Measurements from ENCODE around the gene RNF180.

The RNF180 gene

DNA sequence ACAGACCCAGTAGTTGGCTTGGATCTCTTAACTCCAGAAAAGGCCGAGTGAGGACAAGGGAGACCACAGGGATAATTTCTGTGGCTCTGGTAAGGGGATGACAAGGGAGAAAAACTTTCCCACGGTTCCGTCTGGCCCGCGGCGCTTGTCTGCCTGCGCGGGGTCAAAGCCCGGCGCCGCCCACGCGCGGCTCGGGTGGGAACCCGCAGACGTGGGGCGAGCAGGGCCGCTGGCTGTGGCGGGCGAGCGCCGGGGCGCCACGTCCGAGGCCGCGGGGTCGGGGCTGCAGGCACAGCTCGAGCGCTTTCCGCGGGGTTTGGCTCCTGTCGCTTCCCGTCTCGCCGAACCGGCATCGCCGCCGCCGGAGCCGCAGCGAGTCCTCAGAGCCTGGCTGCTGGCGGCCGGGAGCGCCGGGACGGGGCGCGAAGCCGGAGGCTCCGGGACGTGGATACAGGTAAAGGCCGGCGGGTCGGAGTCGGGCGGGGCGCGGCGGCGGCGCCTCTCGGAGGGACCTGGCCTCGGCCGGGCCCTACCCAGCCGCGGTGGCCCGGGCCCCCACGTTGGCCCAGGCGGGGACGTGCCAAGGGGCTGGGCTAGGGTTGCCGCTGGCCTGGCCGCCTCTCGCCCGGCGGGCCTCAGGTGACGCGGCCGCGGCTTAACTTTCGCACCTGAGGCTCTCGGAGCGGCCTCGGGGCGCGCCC lies at the start of gene RNF180:
TSS of gene RNF180 (plus strand) at position 344 of the 701 bp plus-strand sequence. CDS start 34,965 bp downstream, outside the sequence.
- TF ChIP-seq CTCF (IDR thresholded peaks at IDR 0.05; ENCODE audit: control extremely low read depth, extremely low read depth, low read depth, missing control alignments) = no peak
- peak; percentile 14 for DNase-seq (ENCODE audit: extremely low spot score)
- ChIA-PET CTCF (no interaction called here), POLR2A (no interaction called here)

GRCh38 chr5:64125521-64125920 lies 40.1 kb upstream of the RNF180 start:
- CTCF ChIA-PET = interaction anchor here (1.1 kb wide), 1 partner anchor 11 kb away, joined by 4 read pairs; no protein-coding TSS in a partner anchor
- POLR2A ChIA-PET = no interaction called here
- no peak for TF ChIP-seq CTCF (IDR thresholded peaks at IDR 0.05; ENCODE audit: control extremely low read depth, extremely low read depth, low read depth, missing control alignments)
- no peak for DNase-seq (ENCODE audit: extremely low spot score)

- POLR2A ChIA-PET = no interaction called here
- CTCF ChIA-PET = interaction anchor here (1.1 kb wide), 1 partner anchor 12 kb away, joined by 4 read pairs; no protein-coding TSS in a partner anchor
- DNase-seq (ENCODE audit: extremely low spot score) = no peak
- no peak for TF ChIP-seq CTCF (IDR thresholded peaks at IDR 0.05; ENCODE audit: control extremely low read depth, extremely low read depth, low read depth, missing control alignments)
Measured at GRCh38 chr5:64126202-64126741, 39.4 kb upstream of the RNF180 start.

DNA sequence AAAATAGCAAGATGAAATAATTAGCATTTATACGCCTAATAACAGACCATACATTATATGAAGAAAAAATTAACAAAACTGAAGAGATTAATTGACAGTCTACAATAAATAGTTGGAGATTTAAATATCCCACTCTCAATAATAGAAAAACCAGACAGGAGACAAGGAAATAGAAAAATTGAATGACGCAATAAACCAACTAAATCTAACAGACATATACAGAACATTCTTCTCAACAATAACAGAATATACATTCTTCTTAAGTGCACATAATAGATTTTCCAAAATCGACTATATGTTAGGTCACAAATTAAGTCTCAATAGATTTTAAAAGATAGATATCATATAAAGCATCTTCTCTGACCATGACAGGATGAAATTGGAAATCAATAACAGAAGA lies 25.6 kb upstream of the RNF180 start:
- TF ChIP-seq CTCF (IDR thresholded peaks at IDR 0.05; ENCODE audit: control extremely low read depth, extremely low read depth, low read depth, missing control alignments) = no peak
- ChIA-PET CTCF (interaction anchor here (1.2 to 3.0 kb wide), 3 partner anchors 7 to 17 kb away, joined by 3 to 11 read pairs (median 4); no protein-coding TSS in a partner anchor), POLR2A (no interaction called here)
- no peak for DNase-seq (ENCODE audit: extremely low spot score)

DNA sequence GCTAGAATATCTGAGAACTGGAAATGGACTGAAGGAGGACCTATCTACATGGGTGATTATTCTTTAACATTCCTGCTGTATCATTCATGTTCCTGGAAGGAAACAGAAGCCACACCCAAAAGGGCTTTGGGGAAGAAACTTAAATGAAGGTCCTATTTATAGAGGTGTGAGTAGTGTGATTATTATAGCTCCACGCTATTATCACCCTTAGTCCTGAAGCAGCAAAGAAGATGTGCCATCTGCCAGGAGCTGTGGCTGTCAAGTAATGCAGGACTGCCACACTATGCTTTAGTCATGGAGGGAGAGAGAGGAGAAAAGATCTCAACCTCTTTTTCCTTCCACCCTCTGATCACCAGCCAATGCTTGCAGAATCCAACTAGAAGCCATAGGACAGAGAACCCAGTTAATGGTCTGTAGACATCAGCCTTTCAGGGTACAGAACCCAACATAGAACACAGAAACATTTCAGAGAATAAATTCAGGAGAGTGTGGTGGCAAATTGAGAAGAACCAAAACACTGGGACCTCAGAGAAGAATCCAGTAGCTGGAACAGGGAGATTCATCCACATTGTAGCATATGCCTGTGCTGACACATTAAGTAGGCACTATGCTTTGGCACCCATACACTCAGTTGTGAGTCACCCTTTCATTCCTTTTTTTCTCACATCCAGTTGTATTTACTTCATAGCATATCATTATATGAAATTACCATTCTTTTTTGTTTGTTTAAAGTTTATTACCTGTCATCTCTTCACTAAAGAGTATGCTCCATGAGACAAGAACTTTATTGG lies 21.0 kb upstream of the RNF180 start:
- DNase-seq (ENCODE audit: extremely low spot score) = no peak
- CTCF ChIA-PET = interaction anchor here (0.7 kb wide), 1 partner anchor 467 kb away, joined by 3 read pairs; no protein-coding TSS in a partner anchor
- TF ChIP-seq CTCF (IDR thresholded peaks at IDR 0.05; ENCODE audit: control extremely low read depth, extremely low read depth, low read depth, missing control alignments) = no peak
- POLR2A ChIA-PET = no interaction called here

GRCh38 chr5:64145216-64145895 lies 20.3 kb upstream of the RNF180 start:
- CTCF ChIA-PET = interaction anchor here (0.7 kb wide), 1 partner anchor 466 kb away, joined by 3 read pairs; no protein-coding TSS in a partner anchor
- DNase-seq (ENCODE audit: extremely low spot score) = no peak
- POLR2A ChIA-PET = no interaction called here
- TF ChIP-seq CTCF (IDR thresholded peaks at IDR 0.05; ENCODE audit: control extremely low read depth, extremely low read depth, low read depth, missing control alignments) = no peak
